BLaER1 treated with 17β-estradiol and CSF1 and Interleukin-3, amounts not matched to agents 10 nM and 100 nM (cell line): Measurements from ENCODE around the gene BNC2.

Source experiments
- H3K27ac ChIP-seq, 11 experiments: shearing (Covaris generic); formaldehyde crosslinking; 2 replicates each; pipeline ENCODE4 v1.8.1; 2022
- H3K27me3 ChIP-seq, 11 experiments: shearing (Covaris generic); formaldehyde crosslinking; 2 replicates each; pipeline ENCODE4 v1.8.1; 2022
- H3K36me3 ChIP-seq, 11 experiments: shearing (Covaris generic); formaldehyde crosslinking; 2 replicates each; pipeline ENCODE4 v1.8.1; 2022
- H3K4me1 ChIP-seq, 10 experiments: shearing (Covaris generic); formaldehyde crosslinking; 2 replicates each; pipeline ENCODE4 v1.8.1; 2022
- H3K4me2 ChIP-seq, 11 experiments: shearing (Covaris generic); formaldehyde crosslinking; 2 replicates each; pipeline ENCODE4 v1.8.1; 2022
- H3K4me3 ChIP-seq, 10 experiments: shearing (Covaris generic); formaldehyde crosslinking; 2 replicates each; pipeline ENCODE4 v1.8.1; 2022
- H3K9ac ChIP-seq, 11 experiments: shearing (Covaris generic); formaldehyde crosslinking; 2 replicates each; pipeline ENCODE4 v1.8.1; 2022
- H3K9me3 ChIP-seq, 11 experiments: shearing (Covaris generic); formaldehyde crosslinking; replicated peaks in 1 of 11; 2 replicates each; pipeline ENCODE4 v1.8.1; 2022
- H4K20me1 ChIP-seq, 11 experiments: shearing (Covaris generic); formaldehyde crosslinking; 2 replicates each; pipeline ENCODE4 v1.8.1; 2022
- Cebpa-rat ChIP-seq, 11 experiments: shearing (Covaris generic); IDR thresholded peaks; 2 replicates each; pipeline ENCODE4 v1.8.1; 2022

The BNC2 gene

GRCh38 chr9:16425562-16426231 lies 444.8 kb downstream of the BNC2 start:
- no peaks in the 10 kb centered on the region for H4K20me1 ChIP-seq
- H3K9me3 ChIP-seq = no peaks in the 10 kb centered on the region
- no peak overlapping the region for H3K27ac ChIP-seq
- H3K4me3 ChIP-seq = no peak overlapping the region
- no peaks in the 10 kb centered on the region for H3K27me3 ChIP-seq
- no peak overlapping the region for H3K4me2 ChIP-seq
- no peak overlapping the region for H3K9ac ChIP-seq
- no peak for TF ChIP-seq Cebpa-rat (IDR thresholded peaks at IDR 0.05)
- H3K4me1 ChIP-seq = no peaks in the 10 kb centered on the region
- peaks cover 0 to 7% (median 0%) of the 10 kb centered on the region in 11 experiments; a peak in 2 of 22 replicates for H3K36me3 ChIP-seq

DNA sequence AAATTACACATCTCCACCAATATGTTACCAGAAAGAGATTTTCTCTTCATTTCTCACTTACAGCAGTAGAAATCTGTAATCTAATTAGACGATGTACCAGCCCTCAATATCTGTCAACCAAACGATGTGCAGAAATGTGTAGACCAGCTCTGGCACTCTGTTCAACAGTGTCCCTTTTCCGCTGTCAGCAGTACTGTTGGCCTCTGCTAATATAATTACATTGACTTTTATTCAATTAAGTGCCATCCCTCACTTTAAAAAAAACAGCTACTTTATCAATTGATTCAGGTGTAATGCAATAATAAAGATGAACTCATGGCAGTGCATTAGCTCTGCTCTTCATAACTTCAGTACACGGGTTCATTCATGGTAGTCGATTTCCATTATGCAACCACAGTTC lies 448.4 kb downstream of the BNC2 start:
- TF ChIP-seq Cebpa-rat (IDR thresholded peaks at IDR 0.05) = no peak
- Histone ChIP-seq H3K27ac (no peak overlapping the region), H4K20me1 (no peaks in the 10 kb centered on the region), H3K4me2 (no peak overlapping the region), H3K27me3 (no peaks in the 10 kb centered on the region), H3K9ac (no peak overlapping the region), H3K9me3 (no peaks in the 10 kb centered on the region), H3K4me1 (peaks cover 4 to 13% (median 7%) of the 10 kb centered on the region in 10 experiments; a peak in 17 of 20 replicates), H3K4me3 (no peak overlapping the region), H3K36me3 (peaks cover 0 to 11% (median 0%) of the 10 kb centered on the region in 11 experiments; a peak in 4 of 22 replicates)

DNA sequence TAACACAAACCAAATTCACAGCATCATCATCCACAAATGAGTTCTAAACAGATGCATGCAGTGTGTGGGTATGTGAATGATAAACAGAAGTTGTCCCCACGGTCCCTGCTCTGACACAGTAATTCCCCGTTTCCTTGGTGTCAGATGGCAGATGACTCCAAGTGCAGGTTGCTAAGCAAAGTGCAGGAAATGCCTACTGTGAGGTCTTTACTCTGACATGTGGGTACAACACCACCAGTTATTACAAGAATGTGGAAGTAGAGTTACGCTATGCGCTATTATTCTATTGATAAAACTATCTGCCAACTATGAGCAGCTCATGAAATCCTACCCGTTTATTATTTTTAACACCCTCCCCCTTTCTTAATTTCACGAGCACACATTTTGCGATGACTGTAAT lies 448.9 kb downstream of the BNC2 start:
- no peak for TF ChIP-seq Cebpa-rat (IDR thresholded peaks at IDR 0.05)
- Histone ChIP-seq H3K4me1 (peaks cover 7 to 19% (median 13%) of the 10 kb centered on the region in 10 experiments; a peak in 17 of 20 replicates), H3K27ac (no peak overlapping the region), H4K20me1 (no peaks in the 10 kb centered on the region), H3K4me2 (no peak overlapping the region), H3K9me3 (no peaks in the 10 kb centered on the region), H3K9ac (no peak overlapping the region), H3K36me3 (peaks cover 0 to 11% (median 0%) of the 10 kb centered on the region in 11 experiments; a peak in 4 of 22 replicates), H3K4me3 (no peak overlapping the region), H3K27me3 (no peaks in the 10 kb centered on the region)

GRCh38 chr9:16419124-16419523 lies 451.3 kb downstream of the BNC2 start:
- no peak overlapping the region for H3K9ac ChIP-seq
- peaks cover 0 to 11% (median 0%) of the 10 kb centered on the region in 11 experiments; a peak in 4 of 22 replicates for H3K36me3 ChIP-seq
- peaks cover 0 to 7% (median 0%) of the 10 kb centered on the region in 11 experiments; a peak in 6 of 22 replicates for H3K9me3 ChIP-seq
- H4K20me1 ChIP-seq = no peaks in the 10 kb centered on the region
- no peak for TF ChIP-seq Cebpa-rat (IDR thresholded peaks at IDR 0.05)
- H3K4me3 ChIP-seq = no peak overlapping the region
- no peak overlapping the region for H3K27ac ChIP-seq
- no peaks in the 10 kb centered on the region for H3K27me3 ChIP-seq
- peaks cover 7 to 22% (median 15%) of the 10 kb centered on the region in 10 experiments; a peak in 17 of 20 replicates for H3K4me1 ChIP-seq
- H3K4me2 ChIP-seq = no peak overlapping the region

- Histone ChIP-seq H3K9ac (no peak overlapping the region), H3K27ac (no peak overlapping the region), H3K4me1 (peaks cover 10 to 26% (median 15%) of the 10 kb centered on the region in 10 experiments; a peak in 18 of 20 replicates), H4K20me1 (no peaks in the 10 kb centered on the region), H3K36me3 (peaks cover 0 to 11% (median 0%) of the 10 kb centered on the region in 11 experiments; a peak in 4 of 22 replicates), H3K27me3 (no peaks in the 10 kb centered on the region), H3K4me2 (no peak overlapping the region), H3K4me3 (no peak overlapping the region), H3K9me3 (peaks cover 0 to 11% (median 0%) of the 10 kb centered on the region in 11 experiments; a peak in 8 of 22 replicates)
- no peak for TF ChIP-seq Cebpa-rat (IDR thresholded peaks at IDR 0.05)
These were observed 451.7 kb downstream of the BNC2 start for GRCh38 chr9:16418721-16419120.

- peak overlapping the region; percentile 11 to 66 (median 36); a peak in 18 of 22 replicates for H3K4me2 ChIP-seq
- no peak overlapping the region for H3K4me3 ChIP-seq
- H3K4me1 ChIP-seq = peaks cover 12 to 35% (median 15%) of the 10 kb centered on the region in 10 experiments; a peak in 18 of 20 replicates
- peak overlapping the region in 4 of 11 experiments; percentile 13 to 38 (median 24); a peak in 3 of 22 replicates for H3K27ac ChIP-seq
- peaks cover 0 to 11% (median 0%) of the 10 kb centered on the region in 11 experiments; a peak in 4 of 22 replicates for H3K36me3 ChIP-seq
- no peaks in the 10 kb centered on the region for H3K27me3 ChIP-seq
- peaks cover 0 to 13% (median 0%) of the 10 kb centered on the region in 11 experiments; a peak in 8 of 22 replicates for H3K9me3 ChIP-seq
- H3K9ac ChIP-seq = no peak overlapping the region
- TF ChIP-seq Cebpa-rat (IDR thresholded peaks at IDR 0.05) = no peak
- H4K20me1 ChIP-seq = no peaks in the 10 kb centered on the region
These were observed 452.7 kb downstream of the BNC2 start for GRCh38 chr9:16417749-16418148.

DNA sequence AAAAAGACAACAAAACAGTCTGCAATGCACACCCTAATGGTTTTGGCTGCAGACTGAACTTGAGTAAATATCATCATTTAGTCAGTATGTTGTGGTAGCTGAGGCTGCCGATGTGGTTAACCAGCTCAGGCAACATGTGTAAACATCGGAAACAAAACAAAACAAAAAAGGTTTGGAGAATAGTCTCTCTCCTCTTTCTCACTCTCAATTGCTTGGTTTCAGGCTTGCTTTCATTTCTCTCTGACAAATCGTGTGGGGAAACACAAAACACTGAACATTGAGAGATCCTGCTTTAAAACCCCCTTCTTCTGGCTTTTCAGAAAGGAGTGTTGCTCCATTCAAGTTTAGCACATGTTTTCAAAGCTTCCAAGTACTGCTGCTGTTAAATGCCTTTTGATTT lies 453.3 kb downstream of the BNC2 start:
- peaks cover 12 to 39% (median 15%) of the 10 kb centered on the region in 10 experiments; a peak in 18 of 20 replicates for H3K4me1 ChIP-seq
- peaks cover 0 to 11% (median 0%) of the 10 kb centered on the region in 11 experiments; a peak in 4 of 22 replicates for H3K36me3 ChIP-seq
- no peak for TF ChIP-seq Cebpa-rat (IDR thresholded peaks at IDR 0.05)
- H3K4me3 ChIP-seq = no peak overlapping the region; a peak in 1 of 20 replicates
- H3K9ac ChIP-seq = peak overlapping the region in 2 of 11 experiments; percentile 16 to 20; a peak in 2 of 22 replicates
- peak overlapping the region; percentile 11 to 66 (median 36) for H3K4me2 ChIP-seq
- H3K27ac ChIP-seq = peak overlapping the region in 4 of 11 experiments; percentile 13 to 38 (median 24); a peak in 3 of 22 replicates
- H3K27me3 ChIP-seq = no peaks in the 10 kb centered on the region
- peaks cover 0 to 13% (median 0%) of the 10 kb centered on the region in 11 experiments; a peak in 8 of 22 replicates for H3K9me3 ChIP-seq
- H4K20me1 ChIP-seq = no peaks in the 10 kb centered on the region

- Histone ChIP-seq H3K27ac (no peak overlapping the region), H3K4me2 (no peak overlapping the region), H3K4me1 (peaks cover 12 to 39% (median 15%) of the 10 kb centered on the region in 10 experiments; a peak in 18 of 20 replicates), H3K4me3 (no peak overlapping the region), H3K36me3 (peaks cover 0 to 11% (median 0%) of the 10 kb centered on the region in 11 experiments; a peak in 4 of 22 replicates), H4K20me1 (no peaks in the 10 kb centered on the region), H3K27me3 (no peaks in the 10 kb centered on the region), H3K9ac (no peak overlapping the region), H3K9me3 (peaks cover 0 to 16% (median 0%) of the 10 kb centered on the region in 11 experiments; a peak in 8 of 22 replicates)
- TF ChIP-seq Cebpa-rat (IDR thresholded peaks at IDR 0.05) = no peak
These were observed 456.0 kb downstream of the BNC2 start for GRCh38 chr9:16414451-16414850.

- H3K9me3 ChIP-seq = peaks cover 0 to 16% (median 0%) of the 10 kb centered on the region in 11 experiments; a peak in 8 of 22 replicates
- H3K4me1 ChIP-seq = peaks cover 12 to 39% (median 15%) of the 10 kb centered on the region in 10 experiments; a peak in 18 of 20 replicates
- 0 out of 22 replicates have a peak overlapping the region, but pooled peaks of 1 of the 11 experiments have one; percentile 11 for H3K27ac ChIP-seq
- no peak overlapping the region for H3K9ac ChIP-seq
- H4K20me1 ChIP-seq = no peaks in the 10 kb centered on the region
- TF ChIP-seq Cebpa-rat (IDR thresholded peaks at IDR 0.05) = peak in 2 of 11 experiments; percentile 41 to 64; a peak in 3 of 22 replicates
- H3K27me3 ChIP-seq = no peaks in the 10 kb centered on the region
- no peak overlapping the region for H3K4me3 ChIP-seq
- H3K36me3 ChIP-seq = peaks cover 0 to 2% (median 0%) of the 10 kb centered on the region in 11 experiments; a peak in 1 of 22 replicates
- peak overlapping the region in 4 of 11 experiments; percentile 7 to 53 (median 40); a peak in 8 of 22 replicates for H3K4me2 ChIP-seq
These were observed 456.9 kb downstream of the BNC2 start for GRCh38 chr9:16413509-16414016.
